HT-29 (cell line): ENCODE measurements around the gene HSD11B1. TPM values are rescaled to one million over a fixed set of nuclear protein-coding genes. Genes with fewer than 3 reads are reported as not detected.

Experiments
- DNase-seq: peaks from one replicate; pipeline ENCODE4 v3.0.0-alpha.2; 2015; ENCODE audit warnings: low spot score
- total RNA-seq: library from RNA; depleted of rRNA; stranded (reverse); fragments of >200 nt; shearing (Covaris generic); gene quantifications from 2 replicates; pipeline ENCODE4 v1.2.3, GENCODE V29; 2014; rRNA removed

HSD11B1 gene
- not detected in 2 replicates for total RNA-seq

- no peak for DNase-seq
Observed at GRCh38 chr1:209704584-209704983, at the start of gene HSD11B1. TSS of gene HSD11B1 (plus strand) at chr1:209704846. CDS start at chr1:209704943, 97 bp downstream.

GRCh38 chr1:209655411-209656231, 49.0 kb upstream of the HSD11B1 start:
- peak; percentile 45 for DNase-seq

DNA sequence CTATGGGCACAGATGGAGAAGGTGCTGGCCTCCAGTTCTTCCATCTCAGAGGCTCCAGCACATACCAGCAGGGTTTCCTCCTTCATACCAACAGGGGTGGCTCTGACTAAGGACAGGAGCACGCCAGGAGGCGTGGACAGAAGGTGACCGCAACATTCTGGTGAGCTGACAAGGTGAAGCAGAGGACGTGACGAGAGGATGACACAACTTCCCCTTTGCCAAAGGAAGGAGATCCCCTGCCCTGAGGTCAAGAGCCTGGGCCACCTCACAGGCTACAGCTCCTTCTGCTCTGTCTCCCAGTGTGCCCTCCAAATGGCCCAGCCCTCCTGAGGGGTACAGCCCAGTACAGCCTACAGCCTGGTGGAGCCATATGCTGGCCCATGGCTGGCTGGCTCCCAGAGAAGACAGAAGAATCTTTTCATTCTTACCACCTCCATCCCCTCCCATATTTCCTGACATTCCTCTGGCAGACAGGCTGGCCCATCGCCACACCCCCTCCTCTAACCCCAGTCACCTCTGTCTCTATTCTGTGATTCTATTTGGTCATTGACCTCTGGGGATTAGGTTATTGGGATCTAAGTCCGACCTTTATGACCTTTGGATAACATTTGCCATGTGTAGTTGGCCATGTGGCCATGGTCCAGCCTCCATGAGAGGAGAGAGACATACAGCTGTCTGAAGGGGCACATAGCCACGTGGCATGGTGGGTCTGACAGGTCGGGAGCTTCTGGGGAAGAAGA, 47.3 kb upstream of the HSD11B1 start:
- no peak for DNase-seq

DNA sequence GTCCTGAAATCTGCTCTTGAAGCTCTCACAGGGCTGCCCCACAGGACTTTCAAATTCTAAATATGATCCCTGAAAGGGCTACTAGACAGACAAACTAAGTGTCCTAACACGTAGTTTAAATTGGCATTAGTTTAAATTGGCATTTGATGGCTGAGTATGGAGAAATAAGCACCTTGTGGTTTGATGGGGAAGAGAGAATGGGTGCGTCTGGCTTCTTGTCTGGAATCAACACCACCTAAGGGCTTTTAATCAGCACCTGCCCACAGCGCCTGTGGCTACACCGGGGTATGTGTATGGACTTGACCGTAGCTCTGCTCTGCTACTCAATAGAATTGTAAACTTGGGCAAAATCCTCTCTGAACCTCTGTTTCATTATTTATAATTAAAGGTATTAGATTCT, 46.7 kb upstream of the HSD11B1 start:
- no peak for DNase-seq

- no peak for DNase-seq
Observed at GRCh38 chr1:209659909-209660308, 44.7 kb upstream of the HSD11B1 start.

DNA sequence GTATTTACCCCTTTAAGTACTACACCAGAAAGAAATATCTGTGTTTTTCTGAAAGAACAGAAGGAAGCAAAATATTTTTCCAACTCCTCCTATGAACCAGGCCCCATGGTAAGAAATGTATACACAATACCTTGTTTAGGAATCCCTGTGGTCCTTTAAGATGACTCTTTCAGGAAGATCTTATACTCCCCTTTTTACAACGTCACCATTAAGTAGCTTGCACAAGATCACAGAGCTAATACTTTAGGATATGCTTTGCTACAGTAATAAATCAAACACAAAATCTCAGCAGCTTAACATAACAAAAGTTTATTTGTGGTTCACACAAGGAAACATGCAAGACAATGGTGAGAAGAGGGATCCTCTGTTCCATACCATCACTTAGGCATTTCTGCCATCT, 43.6 kb upstream of the HSD11B1 start:
- no peak for DNase-seq

DNA sequence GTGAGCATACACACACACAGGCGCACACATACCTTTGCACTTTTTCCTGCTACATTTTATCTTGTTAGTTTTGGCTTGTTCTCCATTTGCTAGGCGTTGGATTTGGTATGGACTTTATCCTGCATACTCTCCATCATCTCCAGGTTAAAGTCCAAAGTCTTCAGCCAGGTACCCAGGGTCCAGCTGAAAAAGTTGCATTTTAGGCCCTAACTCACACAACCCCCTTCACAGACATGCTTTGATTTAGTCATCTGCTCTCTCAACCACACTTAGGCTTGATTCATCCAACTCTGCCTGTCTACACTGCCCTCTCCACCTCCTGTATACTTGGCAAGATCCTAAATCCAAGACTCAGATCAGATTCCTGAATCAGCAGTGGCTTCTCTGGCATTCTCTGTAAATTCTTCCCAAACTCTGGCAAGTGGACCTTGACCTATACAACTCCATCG, 41.7 kb upstream of the HSD11B1 start:
- DNase-seq, result no peak

GRCh38 chr1:209667103-209667502, 37.5 kb upstream of the HSD11B1 start:
- DNase-seq, result no peak

GRCh38 chr1:209667708-209668107, 36.9 kb upstream of the HSD11B1 start:
- DNase-seq, result no peak

GRCh38 chr1:209670441-209671082, 34.1 kb upstream of the HSD11B1 start:
- DNase-seq, result no peak

DNA sequence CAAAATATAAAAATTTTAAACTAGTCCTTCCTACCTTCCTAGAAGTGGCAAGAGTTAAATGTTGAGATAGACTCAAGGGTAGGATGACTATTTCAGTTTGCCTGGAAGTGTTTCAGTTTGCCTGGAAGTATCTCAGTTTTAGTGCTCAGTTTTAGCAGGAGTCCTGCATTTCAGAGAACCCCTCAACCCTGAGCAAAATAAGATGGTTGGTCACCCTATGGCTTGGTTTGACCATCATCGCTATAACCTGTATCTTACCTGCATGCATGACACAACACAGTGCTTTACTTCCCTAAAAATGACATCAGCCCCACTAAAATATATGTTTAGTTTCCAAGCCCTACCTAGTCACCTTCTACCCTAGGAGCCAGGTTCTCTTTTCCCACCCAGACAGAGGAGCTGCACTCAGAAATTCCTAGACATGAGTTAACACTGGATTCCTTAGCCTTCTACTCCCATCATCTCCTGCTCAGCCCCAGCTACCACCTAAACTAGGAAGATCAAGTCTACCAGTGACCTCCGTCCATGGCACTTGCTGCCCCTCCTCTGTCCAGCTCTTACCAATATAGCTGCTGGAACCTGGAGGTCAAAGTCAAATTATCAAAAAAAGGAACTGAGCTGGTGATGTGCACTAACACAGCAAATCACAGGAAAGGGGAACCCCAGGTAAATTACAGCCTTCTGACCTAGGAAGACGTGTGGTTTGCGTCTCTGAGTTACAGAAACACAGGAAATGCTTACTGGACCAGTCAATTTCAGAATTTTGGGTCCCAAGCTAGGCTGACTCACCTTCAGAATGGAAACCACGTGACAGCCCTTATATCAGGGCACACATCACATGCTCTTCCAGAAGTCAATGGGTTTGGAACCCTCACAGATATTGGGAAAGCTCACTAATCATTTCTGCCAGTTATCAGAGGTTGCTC, 31.7 kb upstream of the HSD11B1 start:
- DNase-seq, result no peak

DNA sequence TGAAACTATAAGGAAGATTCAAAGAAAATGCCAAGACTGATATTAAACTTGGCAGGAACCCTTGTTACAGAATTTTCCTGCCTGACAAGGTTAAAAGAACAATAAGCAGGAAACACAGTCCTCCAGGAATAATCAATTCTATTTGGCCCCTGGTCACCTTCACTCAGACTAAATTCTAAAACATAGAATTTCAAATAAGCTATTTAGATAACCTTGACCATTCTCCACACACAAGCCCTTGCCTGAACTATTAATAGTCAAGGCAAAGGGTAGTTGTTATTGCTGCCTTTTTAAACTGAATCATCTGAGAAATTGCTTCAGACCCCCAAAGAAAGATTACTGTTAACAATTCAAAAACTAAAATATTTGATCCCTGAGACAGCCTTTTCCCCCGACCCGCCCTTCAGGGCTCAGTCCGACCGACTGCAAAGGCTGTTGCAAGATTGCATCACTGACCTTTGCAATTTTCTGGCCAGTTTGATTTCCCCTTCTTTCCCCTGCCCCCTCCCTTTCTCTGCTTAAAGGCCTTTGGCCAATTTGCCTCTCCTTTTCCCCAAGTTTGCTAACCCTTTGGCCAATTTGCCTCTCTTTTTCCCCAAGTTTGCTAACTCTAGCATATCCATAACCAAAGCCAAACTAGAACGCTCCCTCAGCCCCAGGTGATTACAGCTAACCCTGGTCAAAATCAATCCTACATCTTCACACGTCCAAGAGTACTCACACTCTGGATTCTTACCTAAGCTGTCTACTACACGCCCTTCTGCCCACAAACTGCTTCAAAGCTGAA, 30.8 kb upstream of the HSD11B1 start:
- DNase-seq, result no peak

- peak; percentile 57 for DNase-seq
Observed at GRCh38 chr1:209674957-209675564, 29.6 kb upstream of the HSD11B1 start, which contains the start of gene G0S2. TSS of gene G0S2 (plus strand) at chr1:209675412. CDS start at chr1:209675685, 273 bp downstream.

DNA sequence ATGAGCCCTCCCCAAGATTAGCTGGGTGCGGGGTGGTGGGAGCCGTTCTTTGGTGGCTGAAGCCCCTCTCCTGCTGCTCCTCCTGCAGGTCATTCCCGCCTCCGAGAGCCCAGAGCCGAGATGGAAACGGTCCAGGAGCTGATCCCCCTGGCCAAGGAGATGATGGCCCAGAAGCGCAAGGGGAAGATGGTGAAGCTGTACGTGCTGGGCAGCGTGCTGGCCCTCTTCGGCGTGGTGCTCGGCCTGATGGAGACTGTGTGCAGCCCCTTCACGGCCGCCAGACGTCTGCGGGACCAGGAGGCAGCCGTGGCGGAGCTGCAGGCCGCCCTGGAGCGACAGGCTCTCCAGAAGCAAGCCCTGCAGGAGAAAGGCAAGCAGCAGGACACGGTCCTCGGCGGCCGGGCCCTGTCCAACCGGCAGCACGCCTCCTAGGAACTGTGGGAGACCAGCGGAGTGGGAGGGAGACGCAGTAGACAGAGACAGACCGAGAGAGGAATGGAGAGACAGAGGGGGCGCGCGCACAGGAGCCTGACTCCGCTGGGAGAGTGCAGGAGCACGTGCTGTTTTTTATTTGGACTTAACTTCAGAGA, 29.0 kb upstream of the HSD11B1 start:
- DNase-seq, result peak; percentile 33

- no peak for DNase-seq
Observed at GRCh38 chr1:209678981-209679539, 25.6 kb upstream of the HSD11B1 start.

DNA sequence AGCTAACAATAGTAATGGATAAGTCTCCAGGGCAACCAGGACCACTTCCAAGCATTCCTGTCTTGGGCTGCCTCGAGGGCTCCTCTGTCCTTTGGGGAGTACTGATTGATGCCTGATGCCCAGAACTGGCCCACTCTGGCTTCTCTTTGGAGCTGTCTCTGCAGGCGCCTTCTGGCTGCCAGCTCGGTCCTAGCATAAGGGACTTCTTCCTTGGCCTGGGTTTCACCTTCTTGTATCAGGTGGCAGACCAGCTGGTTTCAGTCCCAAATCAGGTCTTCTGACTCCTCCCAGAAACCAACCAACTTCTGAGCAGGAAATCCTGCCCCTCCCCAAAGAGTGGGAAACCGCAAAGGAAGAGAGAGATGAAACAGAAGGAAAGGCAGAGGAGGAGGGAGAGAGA, 18.8 kb upstream of the HSD11B1 start:
- DNase-seq, result no peak

- DNase-seq, result no peak
Observed at GRCh38 chr1:209686322-209686721, 18.3 kb upstream of the HSD11B1 start.

DNA sequence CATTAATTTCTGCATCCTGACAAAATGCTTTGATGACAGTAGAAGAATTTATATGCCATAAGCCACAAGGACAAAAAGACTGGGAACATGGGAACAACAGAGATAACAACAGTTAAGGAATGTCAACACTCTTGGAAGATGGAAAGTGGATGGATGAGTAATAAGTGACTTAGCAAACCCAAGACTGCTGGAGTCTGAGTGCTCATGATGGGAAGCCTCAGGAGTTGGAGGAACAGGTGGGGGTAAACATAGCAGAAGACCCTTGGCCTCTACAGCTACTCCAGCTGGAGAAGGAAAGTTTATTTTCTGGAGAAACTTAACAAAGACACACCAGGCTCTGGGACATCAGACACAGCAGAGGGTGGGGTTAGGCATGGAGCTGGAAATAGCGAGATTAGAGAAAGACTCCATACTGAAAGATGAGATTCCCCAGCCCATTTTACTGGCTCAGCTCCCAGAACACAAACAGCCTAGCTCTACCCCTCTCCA, 15.9 kb upstream of the HSD11B1 start:
- no peak for DNase-seq

DNA sequence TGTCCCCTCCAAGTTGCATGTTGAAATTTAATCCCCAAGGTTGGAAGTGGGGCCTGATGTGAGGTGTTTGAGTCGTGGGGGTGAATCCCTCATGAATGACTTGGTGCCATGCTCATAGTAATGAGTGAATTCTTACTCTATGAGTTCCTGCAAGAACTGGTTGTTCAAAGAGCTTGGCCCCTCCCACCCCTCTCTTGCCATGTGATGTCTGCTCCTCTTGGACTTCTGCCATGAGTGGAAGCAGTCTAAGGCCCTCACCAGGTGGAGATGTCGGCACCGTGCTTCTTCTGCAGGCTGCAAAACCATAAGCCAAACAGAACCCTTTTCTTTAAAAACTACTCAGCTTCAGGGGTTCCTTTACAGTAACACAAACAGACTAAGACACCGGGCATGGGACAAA, 15.2 kb upstream of the HSD11B1 start:
- DNase-seq, result peak; percentile 40
